HepG2 (cell line): ENCODE measurements around the gene ABCC5. TPM values are rescaled to one million over a fixed set of nuclear protein-coding genes. Genes with fewer than 3 reads are reported as not detected.

Experiments used
- AKAP8 ChIP-seq: sonication (generic); formaldehyde crosslinking; IDR thresholded peaks from 2 replicates; pipeline ENCODE4 v1.5.1; 2020; ENCODE audit warnings: mild to moderate bottlenecking, missing genetic modification reagents
- CBFB ChIP-seq: sonication (generic); formaldehyde crosslinking; IDR thresholded peaks from 2 replicates; pipeline ENCODE4 v1.4.0; 2020; ENCODE audit warnings: missing genetic modification reagents
- CENPT ChIP-seq: sonication (generic); formaldehyde crosslinking; IDR thresholded peaks from 2 replicates; pipeline ENCODE4 v1.8.0; 2022; ENCODE audit warnings: low read depth, mild to moderate bottlenecking, moderate library complexity, missing genetic modification reagents
- KLF12 ChIP-seq: sonication (generic); formaldehyde crosslinking; IDR thresholded peaks from 2 replicates; pipeline ENCODE4 v1.4.0; 2020; ENCODE audit warnings: missing genetic modification reagents, borderline replicate concordance
- LCORL ChIP-seq, 2 experiments: fragments of 450-650 bp in 1 of 2; sonication (generic) in 1 of 2; formaldehyde crosslinking in 1 of 2; IDR thresholded peaks; 2 replicates each; pipeline versions ENCODE4 v1.5.0 to v1.6.1; 2017 to 2020; ENCODE audit warnings: antibody characterized with exemption in 1 of 2, missing genetic modification reagents in 1 of 2
- MED1 ChIP-seq: sonication (generic); formaldehyde crosslinking; IDR thresholded peaks from 2 replicates; pipeline ENCODE4 v1.4.0; 2020; ENCODE audit warnings: missing genetic modification reagents
- MTF1 ChIP-seq: sonication (generic); formaldehyde crosslinking; IDR thresholded peaks from 2 replicates; pipeline ENCODE4 v1.5.0; 2020; ENCODE audit warnings: missing genetic modification reagents
- NFRKB ChIP-seq: fragments of 450-650 bp; IDR thresholded peaks from 2 replicates; pipeline ENCODE4 v1.6.1; 2017
- PAWR ChIP-seq: sonication (generic); formaldehyde crosslinking; IDR thresholded peaks from 2 replicates; pipeline ENCODE4 v1.4.0; 2020; ENCODE audit warnings: missing genetic modification reagents, mild to moderate bottlenecking, borderline replicate concordance
- POLR2A ChIP-seq, 2 experiments: IDR thresholded peaks; 2 replicates each; pipeline ENCODE4 v1.6.1; 2011; ENCODE audit warnings: low read depth in 2 of 2, low read length in 2 of 2, mild to moderate bottlenecking in 1 of 2, moderate library complexity in 1 of 2; ENCODE audit not compliant: insufficient read depth in 1 of 2
- SMC3 ChIP-seq: IDR thresholded peaks from 2 replicates; pipeline ENCODE4 v1.6.1; 2011; ENCODE audit warnings: low read length, improper control_type of control experiment
- SRSF4 ChIP-seq: fragments of 200-400 bp; formaldehyde crosslinking; IDR thresholded peaks from one replicate; pipeline ENCODE4 v1.6.1; 2018; ENCODE audit warnings: mild to moderate bottlenecking, low read depth, low read length, moderate library complexity; ENCODE audit not compliant: poor library complexity, severe bottlenecking
- SRSF9 ChIP-seq: fragments of 200-400 bp; formaldehyde crosslinking; IDR thresholded peaks from 2 replicates; pipeline ENCODE4 v1.6.1; 2018; ENCODE audit warnings: borderline replicate concordance, mild to moderate bottlenecking, low read depth, low read length; ENCODE audit not compliant: insufficient read depth, poor library complexity, severe bottlenecking
- THAP11 ChIP-seq: IDR thresholded peaks from 2 replicates; pipeline ENCODE4 v1.6.1; 2016; ENCODE audit warnings: missing biosample characterization, missing genetic modification reagents
- ZFY ChIP-seq: sonication (generic); formaldehyde crosslinking; IDR thresholded peaks from 2 replicates; pipeline ENCODE4 v1.4.0; 2020; ENCODE audit warnings: missing genetic modification reagents
- ZMYM3 ChIP-seq: sonication (generic); formaldehyde crosslinking; IDR thresholded peaks from 2 replicates; pipeline ENCODE4 v1.5.1; 2020; ENCODE audit warnings: mild to moderate bottlenecking, missing genetic modification reagents
- ZNF34 ChIP-seq: sonication (generic); formaldehyde crosslinking; IDR thresholded peaks from 2 replicates; pipeline ENCODE4 v1.4.0; 2020; ENCODE audit warnings: mild to moderate bottlenecking, missing genetic modification reagents, borderline replicate concordance
- ZNF354B ChIP-seq: sonication (generic); formaldehyde crosslinking; IDR thresholded peaks from 2 replicates; pipeline ENCODE4 v1.8.0; 2022; ENCODE audit warnings: mild to moderate bottlenecking, missing genetic modification reagents
- ZNF674 ChIP-seq: sonication (generic); formaldehyde crosslinking; IDR thresholded peaks from 2 replicates; pipeline ENCODE4 v1.5.0; 2020; ENCODE audit warnings: low read depth, mild to moderate bottlenecking, missing genetic modification reagents
- ZNF790 ChIP-seq: sonication (generic); formaldehyde crosslinking; IDR thresholded peaks from 2 replicates; pipeline ENCODE4 v1.8.0; 2022; ENCODE audit warnings: missing genetic modification reagents, mild to moderate bottlenecking, borderline replicate concordance
- polyA plus RNA-seq, 8 experiments: library from polyadenylated mRNA; depleted of rRNA in 3 of 8; stranded (reverse) in 7 of 8; unstranded in 1 of 8; fragments of >200 nt; fragmentation: Illumina TruSeq in 4 of 8; extraction: Trizol in 4 of 8; gene quantifications; 2 replicates each; pipeline versions ENCODE4 v1.2.1 to v1.2.3, GENCODE V29; 2011 to 2016; ENCODE audit warnings: low read depth in 4 of 8, missing spikeins in 1 of 8, mixed read lengths in 1 of 8; ENCODE audit not compliant: insufficient read depth in 1 of 8
- total RNA-seq, 5 experiments: library from RNA; depleted of rRNA; stranded (reverse); fragments of >200 nt; fragmentation: Illumina TruSeq; extraction: Trizol; gene quantifications; 2 replicates each; pipeline ENCODE4 v1.2.3, GENCODE V29; 2016; ENCODE audit warnings: low read depth in 1 of 5
- TF ChIP-seq, protein P1 (sequence below): sonication (generic); formaldehyde crosslinking; IDR thresholded peaks from 2 replicates; pipeline ENCODE4 v1.4.0; 2020; ENCODE audit warnings: low read depth, mild to moderate bottlenecking, missing genetic modification reagents
- TF ChIP-seq, protein P2 (sequence below): sonication (generic); formaldehyde crosslinking; IDR thresholded peaks from 2 replicates; pipeline ENCODE4 v1.4.0; 2020; ENCODE audit warnings: mild to moderate bottlenecking, missing genetic modification reagents
- TF ChIP-seq, protein P3 (sequence below): sonication (generic); formaldehyde crosslinking; IDR thresholded peaks from 2 replicates; pipeline ENCODE4 v1.4.0; 2020; ENCODE audit warnings: mild to moderate bottlenecking, missing genetic modification reagents
- TF ChIP-seq, protein P4 (sequence below): sonication (generic); formaldehyde crosslinking; IDR thresholded peaks from 2 replicates; pipeline ENCODE4 v1.8.1; 2022; ENCODE audit warnings: mild to moderate bottlenecking, missing genetic modification reagents

Gene ABCC5
- total and polyA plus RNA-seq, 2 of the 13 experiments (the other 11 are each of a cell fraction or from before 2014, with no cell fraction given) = 12.5 to 12.7 TPM

DNA sequence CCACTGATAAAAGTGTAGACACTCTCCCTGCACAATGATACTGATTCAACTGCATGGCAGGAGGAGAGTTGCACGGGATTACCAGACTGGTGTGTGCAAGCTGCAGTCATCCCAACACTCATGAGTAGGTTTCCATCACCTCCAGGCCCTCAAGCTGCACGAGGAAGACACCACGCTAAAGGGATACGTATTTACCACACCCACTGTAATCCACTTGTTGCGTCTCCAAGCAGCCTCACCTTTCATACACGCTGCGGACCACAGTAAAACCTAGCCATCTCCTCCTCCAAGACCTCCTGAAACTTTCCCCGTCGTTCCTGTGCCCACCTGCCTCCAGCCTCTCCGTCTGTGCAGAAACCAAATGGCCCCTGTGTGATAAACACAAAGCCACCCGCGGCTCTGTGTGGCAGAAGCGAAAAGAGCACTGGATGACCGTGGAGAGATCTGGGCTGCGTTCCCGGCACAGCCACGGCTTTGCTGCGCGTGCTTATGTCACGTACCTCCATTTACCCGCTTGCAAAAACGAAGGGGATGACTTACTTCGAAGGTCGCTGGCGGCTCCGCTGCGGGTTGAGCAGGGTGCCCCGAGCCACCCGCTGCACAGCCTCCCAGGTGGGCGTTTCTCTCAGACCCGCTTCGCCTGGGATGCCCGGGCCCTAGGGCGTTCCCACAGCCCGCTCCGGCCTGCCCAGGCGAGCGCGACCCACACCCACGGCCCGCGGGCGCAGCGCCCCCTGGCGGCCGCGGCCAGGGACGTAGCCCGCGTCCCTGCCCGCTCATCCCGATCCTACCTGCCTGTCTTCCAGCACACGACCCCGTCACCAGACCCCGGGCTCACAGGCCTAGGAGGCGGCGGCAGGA lies 643 bp downstream of the ABCC5 start (continued):
- TF ChIP-seq SRSF9 = no peak
- no peak for TF ChIP-seq AKAP8 (CRISPR knock-in tag)
- TF ChIP-seq SMC3 = peak; percentile 40; the same call in 1 of the 2 replicates
- TF ChIP-seq POLR2A (IDR thresholded peaks at IDR 0.05; ENCODE audit: insufficient read depth in 1 of 2, low read depth in 2 of 2, low read length in 2 of 2) = no peak
- TF ChIP-seq NFRKB = no peak
- TF ChIP-seq THAP11 (CRISPR knock-in tag) = no peak
- no peak for TF ChIP-seq ZNF34 (CRISPR knock-in tag)
- TF ChIP-seq MED1 (CRISPR knock-in tag) = no peak
- TF ChIP-seq, protein P1, sequence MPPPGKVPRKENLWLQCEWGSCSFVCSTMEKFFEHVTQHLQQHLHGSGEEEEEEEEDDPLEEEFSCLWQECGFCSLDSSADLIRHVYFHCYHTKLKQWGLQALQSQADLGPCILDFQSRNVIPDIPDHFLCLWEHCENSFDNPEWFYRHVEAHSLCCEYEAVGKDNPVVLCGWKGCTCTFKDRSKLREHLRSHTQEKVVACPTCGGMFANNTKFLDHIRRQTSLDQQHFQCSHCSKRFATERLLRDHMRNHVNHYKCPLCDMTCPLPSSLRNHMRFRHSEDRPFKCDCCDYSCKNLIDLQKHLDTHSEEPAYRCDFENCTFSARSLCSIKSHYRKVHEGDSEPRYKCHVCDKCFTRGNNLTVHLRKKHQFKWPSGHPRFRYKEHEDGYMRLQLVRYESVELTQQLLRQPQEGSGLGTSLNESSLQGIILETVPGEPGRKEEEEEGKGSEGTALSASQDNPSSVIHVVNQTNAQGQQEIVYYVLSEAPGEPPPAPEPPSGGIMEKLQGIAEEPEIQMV = no peak
- TF ChIP-seq, protein P2, sequence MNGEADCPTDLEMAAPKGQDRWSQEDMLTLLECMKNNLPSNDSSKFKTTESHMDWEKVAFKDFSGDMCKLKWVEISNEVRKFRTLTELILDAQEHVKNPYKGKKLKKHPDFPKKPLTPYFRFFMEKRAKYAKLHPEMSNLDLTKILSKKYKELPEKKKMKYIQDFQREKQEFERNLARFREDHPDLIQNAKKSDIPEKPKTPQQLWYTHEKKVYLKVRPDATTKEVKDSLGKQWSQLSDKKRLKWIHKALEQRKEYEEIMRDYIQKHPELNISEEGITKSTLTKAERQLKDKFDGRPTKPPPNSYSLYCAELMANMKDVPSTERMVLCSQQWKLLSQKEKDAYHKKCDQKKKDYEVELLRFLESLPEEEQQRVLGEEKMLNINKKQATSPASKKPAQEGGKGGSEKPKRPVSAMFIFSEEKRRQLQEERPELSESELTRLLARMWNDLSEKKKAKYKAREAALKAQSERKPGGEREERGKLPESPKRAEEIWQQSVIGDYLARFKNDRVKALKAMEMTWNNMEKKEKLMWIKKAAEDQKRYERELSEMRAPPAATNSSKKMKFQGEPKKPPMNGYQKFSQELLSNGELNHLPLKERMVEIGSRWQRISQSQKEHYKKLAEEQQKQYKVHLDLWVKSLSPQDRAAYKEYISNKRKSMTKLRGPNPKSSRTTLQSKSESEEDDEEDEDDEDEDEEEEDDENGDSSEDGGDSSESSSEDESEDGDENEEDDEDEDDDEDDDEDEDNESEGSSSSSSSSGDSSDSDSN (CRISPR knock-in tag) = no peak
- TF ChIP-seq, protein P3, sequence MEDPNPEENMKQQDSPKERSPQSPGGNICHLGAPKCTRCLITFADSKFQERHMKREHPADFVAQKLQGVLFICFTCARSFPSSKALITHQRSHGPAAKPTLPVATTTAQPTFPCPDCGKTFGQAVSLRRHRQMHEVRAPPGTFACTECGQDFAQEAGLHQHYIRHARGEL (CRISPR knock-in tag) = no peak
- TF ChIP-seq ZNF674 (CRISPR knock-in tag) = no peak
- TF ChIP-seq ZMYM3 = no peak
- TF ChIP-seq ZNF790 = no peak
- TF ChIP-seq ZFY (CRISPR knock-in tag) = no peak
- no peak for TF ChIP-seq SRSF4
- peak; percentile 42; the same call in 1 of the 2 replicates for TF ChIP-seq CBFB
- TF ChIP-seq LCORL (IDR thresholded peaks at IDR 0.05) = no peak
- 0 out of 2 replicates have a peak, but pooled peaks have one; percentile 17 for TF ChIP-seq LCORL (CRISPR knock-in tag; IDR thresholded peaks at IDR 0.05)
- 0 out of 2 replicates have a peak, but pooled peaks have one; percentile 12 for TF ChIP-seq ZNF354B (CRISPR knock-in tag)
- no peak for TF ChIP-seq CENPT (CRISPR knock-in tag)
- TF ChIP-seq, protein P4, sequence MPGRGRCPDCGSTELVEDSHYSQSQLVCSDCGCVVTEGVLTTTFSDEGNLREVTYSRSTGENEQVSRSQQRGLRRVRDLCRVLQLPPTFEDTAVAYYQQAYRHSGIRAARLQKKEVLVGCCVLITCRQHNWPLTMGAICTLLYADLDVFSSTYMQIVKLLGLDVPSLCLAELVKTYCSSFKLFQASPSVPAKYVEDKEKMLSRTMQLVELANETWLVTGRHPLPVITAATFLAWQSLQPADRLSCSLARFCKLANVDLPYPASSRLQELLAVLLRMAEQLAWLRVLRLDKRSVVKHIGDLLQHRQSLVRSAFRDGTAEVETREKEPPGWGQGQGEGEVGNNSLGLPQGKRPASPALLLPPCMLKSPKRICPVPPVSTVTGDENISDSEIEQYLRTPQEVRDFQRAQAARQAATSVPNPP (CRISPR knock-in tag) = no peak
- TF ChIP-seq PAWR (CRISPR knock-in tag) = no peak
- TF ChIP-seq MTF1 = no peak
- TF ChIP-seq KLF12 = no peak
